Motor neuron (in vitro differentiated cells): ENCODE measurements around the gene PIP4K2C. TPM values are rescaled to one million over a fixed set of nuclear protein-coding genes. Genes with fewer than 3 reads are reported as not detected.
"Not testable (repeated sequence)": the region's sequence is repeated elsewhere in the genome, so short reads cannot be mapped to it uniquely, and the experiment has no call there.

Source experiments
- ATAC-seq, 8 experiments: fragments of 200-7000 bp; cut with Tn5 transposase; replicated peaks in 6 of 8; 2 replicates each; pipeline ENCODE4 v1.8.0; 2021; ENCODE audit warnings: mild to moderate bottlenecking in 8 of 8, moderate library complexity in 8 of 8
- H3K27ac ChIP-seq, 2 donors: fragments of 250-450 bp; sonication (Bioruptor Pico); 2 replicates each; pipeline ENCODE4 v1.9.0; 2021; ENCODE audit warnings: antibody characterized with exemption in 2 of 2, mild to moderate bottlenecking in 2 of 2, moderate library complexity in 1 of 2
- H3K4me1 ChIP-seq, 2 donors: fragments of 250-450 bp; sonication (Bioruptor Pico); replicated peaks in 1 of 2; 2 replicates each; pipeline ENCODE4 v1.6.1; 2021; ENCODE audit warnings: antibody characterized with exemption in 2 of 2, mild to moderate bottlenecking in 2 of 2, moderate library complexity in 1 of 2
- H3K4me3 ChIP-seq, 5 donors: fragments of 250-450 bp; sonication (Bioruptor Pico); 2 replicates each; pipeline ENCODE4 v1.9.0; 2021; ENCODE audit warnings: antibody characterized with exemption in 5 of 5, mild to moderate bottlenecking in 5 of 5, moderate library complexity in 4 of 5
- WGBS, 10 experiments: fragments of 450-650 bp; shearing (Covaris generic); methylation state at CpG; one replicate each; pipeline ENCODE4 v1.0.0; 2022; 5-methylcytosine and 5-hydroxymethylcytosine counted together
- in situ Hi-C, 9 experiments: fragments of 400-800 bp; cut with MboI; loops; one replicate each; pipeline ENCODE4 v1.15.0; 2021; ENCODE audit warnings: low sequenced_read_pairs in 9 of 9, low pct_unique_long_range_greater_than_20kb in 2 of 9; ENCODE audit not compliant: unreplicated experiment in 9 of 9
- total RNA-seq, 8 experiments: library from RNA; unstranded; fragments of 300-600 nt; gene quantifications; 2 replicates each; pipeline versions ENCODE4 v1.2.3 to v1.2.4, GENCODE V29; 2022

The PIP4K2C gene
- total RNA-seq, 8 experiments from 2014 or later = 12.5 to 29.4 (median 21.4) TPM

- in situ Hi-C loops = no loop called here
- no peak overlapping the region for H3K4me3 ChIP-seq
- no peak for ATAC-seq
- 0 to 93% (median 82%) methylated on average over 1 to 5 of the region's 6 CpGs; no CpG with 5 or more reads in 2 of the 10 experiments for WGBS, 10 experiments
- no peak overlapping the region for H3K27ac ChIP-seq
- H3K4me1 ChIP-seq = no peaks in the 10 kb centered on the region
Measured at GRCh38 chr12:57568838-57569237, 22.2 kb upstream of the PIP4K2C start.

GRCh38 chr12:57569858-57570257 is 21.1 kb upstream of the PIP4K2C start:
- Histone ChIP-seq H3K4me3 (no peak overlapping the region), H3K27ac (no peak overlapping the region), H3K4me1 (no peaks in the 10 kb centered on the region)
- in situ Hi-C loops = no loop called here
- no peak for ATAC-seq
- WGBS, 10 experiments = 36 to 100% (median 83%) methylated on average over 1 to 11 of the region's 18 CpGs; no CpG with 5 or more reads in 2 of the 10 experiments

DNA sequence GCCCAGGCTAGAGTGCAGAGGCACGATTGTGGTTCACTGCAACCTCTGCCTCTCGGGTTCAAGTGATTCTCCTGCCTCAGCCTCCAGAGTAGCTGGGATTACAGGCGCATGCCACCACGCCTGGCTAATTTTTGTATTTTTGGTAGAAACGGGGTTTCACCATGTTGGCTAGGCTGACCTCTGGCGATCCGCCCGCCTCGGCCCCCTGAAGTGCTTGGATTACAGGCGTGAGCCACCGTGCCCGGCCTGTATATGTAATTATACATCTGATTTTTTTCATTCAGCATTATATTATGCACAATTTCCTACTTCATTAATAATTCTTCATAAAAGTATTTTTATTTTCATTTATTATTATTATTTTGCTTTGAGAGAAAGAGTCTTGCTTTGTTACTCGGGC is 20.6 kb upstream of the PIP4K2C start:
- ATAC-seq, in situ Hi-C loops, H3K4me3 ChIP-seq, H3K27ac ChIP-seq, H3K4me1 ChIP-seq: not testable (repeated sequence)
- 14 to 93% (median 67%) methylated on average over 1 to 9 of the region's 13 CpGs; no CpG with 5 or more reads in 1 of the 10 experiments for WGBS, 10 experiments

GRCh38 chr12:57571926-57572762 is 18.8 kb upstream of the PIP4K2C start:
- 0 to 100% (median 82%) methylated on average over 1 to 8 of the region's 12 CpGs; no CpG with 5 or more reads in 3 of the 10 experiments for WGBS, 10 experiments
- H3K27ac ChIP-seq = no peak overlapping the region
- no peak overlapping the region for H3K4me3 ChIP-seq
- in situ Hi-C loops = no loop called here
- H3K4me1 ChIP-seq = no peaks in the 10 kb centered on the region
- no peak for ATAC-seq

- no peaks in the 10 kb centered on the region for H3K4me1 ChIP-seq
- no peak for ATAC-seq
- 33 to 100% (median 85%) methylated on average over 1 to 8 of the region's 10 CpGs; no CpG with 5 or more reads in 2 of the 10 experiments for WGBS, 10 experiments
- H3K27ac ChIP-seq = no peak overlapping the region
- in situ Hi-C loops = no loop called here
- no peak overlapping the region for H3K4me3 ChIP-seq
Measured at GRCh38 chr12:57574795-57575194, 16.2 kb upstream of the PIP4K2C start.

DNA sequence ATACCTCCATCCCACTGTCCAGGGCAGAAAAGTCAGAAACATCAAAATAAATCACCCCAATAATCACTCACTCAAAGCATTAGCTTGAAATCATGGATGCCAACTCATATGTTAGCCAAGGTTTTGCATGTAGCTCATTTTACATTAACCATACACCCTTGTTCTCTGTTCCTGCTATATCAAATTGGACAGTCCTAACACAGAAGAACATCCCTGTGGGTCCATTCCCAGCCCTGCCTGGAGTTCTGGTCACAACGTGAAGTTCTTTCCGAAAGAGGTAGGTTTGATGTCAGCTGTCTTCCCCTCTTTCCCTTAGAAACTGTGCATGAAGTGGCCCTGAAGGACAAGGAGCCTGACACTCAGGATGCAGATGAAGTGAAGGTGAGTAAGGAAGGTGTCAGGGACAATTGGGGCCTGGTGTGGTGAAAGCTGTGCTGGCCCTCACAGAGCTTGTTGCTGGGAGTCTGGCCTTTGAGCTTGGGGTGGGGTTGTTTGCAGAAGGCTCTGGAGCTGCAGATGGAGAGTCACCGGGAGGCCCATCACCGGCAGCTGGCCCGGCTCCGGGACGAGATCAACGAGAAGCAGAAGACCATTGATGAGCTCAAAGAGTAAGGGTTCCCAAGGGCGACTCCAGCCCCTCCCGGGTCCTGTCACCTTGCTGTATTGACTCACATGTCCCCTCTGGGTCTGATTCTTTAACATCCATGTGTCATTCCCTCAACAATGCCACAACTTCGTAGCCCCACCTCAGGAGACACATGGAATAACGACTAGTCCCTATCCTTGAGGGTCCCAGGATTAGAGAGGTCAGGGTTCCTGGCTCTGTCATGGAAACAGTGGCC is 15.0 kb upstream of the PIP4K2C start:
- no peaks in the 10 kb centered on the region for H3K4me1 ChIP-seq
- no peak overlapping the region for H3K4me3 ChIP-seq
- ATAC-seq = no peak
- H3K27ac ChIP-seq = no peak overlapping the region
- 33 to 100% (median 87%) methylated on average over 1 to 9 of the region's 12 CpGs; no CpG with 5 or more reads in 3 of the 10 experiments for WGBS, 10 experiments
- in situ Hi-C loops = no loop called here

DNA sequence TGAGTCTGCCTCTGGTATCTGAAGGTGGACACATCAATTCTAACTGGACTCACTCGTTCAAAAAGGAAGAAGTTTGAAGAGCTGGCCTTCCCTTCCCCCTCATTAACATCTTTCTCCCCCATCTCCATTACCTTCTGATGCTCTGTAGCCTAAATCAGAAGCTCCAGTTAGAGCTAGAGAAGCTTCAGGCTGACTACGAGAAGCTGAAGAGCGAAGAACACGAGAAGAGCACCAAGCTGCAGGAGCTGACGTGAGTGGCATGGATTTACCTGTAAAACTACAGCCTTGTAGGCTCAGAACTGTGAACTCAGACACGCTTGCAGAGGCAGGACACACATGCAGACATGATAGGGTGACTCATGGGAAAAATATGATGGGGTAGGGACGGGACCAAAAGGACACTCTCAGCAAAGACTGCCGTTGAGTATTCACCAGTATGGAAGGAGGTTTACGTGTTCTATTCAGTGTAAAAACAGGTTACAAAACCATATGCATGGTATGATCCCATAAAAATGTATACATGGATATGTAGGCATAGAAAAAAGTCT is 14.3 kb upstream of the PIP4K2C start:
- no peak for ATAC-seq
- no peaks in the 10 kb centered on the region for H3K4me1 ChIP-seq
- 56 to 100% (median 79%) methylated on average over 1 to 7 of the region's 9 CpGs; no CpG with 5 or more reads in 1 of the 10 experiments for WGBS, 10 experiments
- H3K27ac ChIP-seq = no peak overlapping the region
- no peak overlapping the region for H3K4me3 ChIP-seq
- in situ Hi-C loops = no loop called here

GRCh38 chr12:57577981-57578758 is 12.8 kb upstream of the PIP4K2C start:
- H3K27ac ChIP-seq = no peak overlapping the region
- in situ Hi-C loops = no loop called here
- ATAC-seq = no peak
- H3K4me1 ChIP-seq = no peaks in the 10 kb centered on the region
- H3K4me3 ChIP-seq = no peak overlapping the region
- 66 to 100% (median 80%) methylated on average over 1 to 8 of the region's 12 CpGs; no CpG with 5 or more reads in 1 of the 10 experiments for WGBS, 10 experiments

DNA sequence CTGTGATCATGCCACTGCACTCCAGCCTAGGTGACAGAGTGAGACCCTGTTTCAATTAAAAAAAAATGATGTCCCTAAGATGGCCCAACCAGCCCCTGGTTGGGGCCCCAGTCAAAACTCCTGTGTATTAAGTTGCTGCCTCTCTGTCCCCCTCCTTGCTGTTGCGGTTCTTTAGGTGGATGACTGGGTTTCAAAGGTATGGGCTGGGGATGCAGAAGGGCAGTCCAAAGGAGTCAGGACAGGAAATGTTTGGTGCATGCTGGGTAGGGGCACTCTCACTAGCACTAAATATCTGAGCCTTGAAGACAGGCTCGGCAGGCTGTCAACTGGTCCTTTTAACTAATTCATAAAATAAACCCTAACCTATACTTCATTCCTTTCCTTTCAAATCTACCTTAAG is 12.0 kb upstream of the PIP4K2C start:
- no peak for ATAC-seq
- Histone ChIP-seq H3K4me3 (no peak overlapping the region), H3K27ac (no peak overlapping the region), H3K4me1 (no peaks in the 10 kb centered on the region)
- WGBS, 10 experiments = 60 to 100% (median 92%) methylated on average over 1 to 2 of the region's 2 CpGs; no CpG with 5 or more reads in 3 of the 10 experiments
- in situ Hi-C loops = no loop called here

GRCh38 chr12:57579677-57580465 is 11.1 kb upstream of the PIP4K2C start:
- Histone ChIP-seq H3K27ac (no peak overlapping the region), H3K4me3 (no peak overlapping the region), H3K4me1 (no peaks in the 10 kb centered on the region)
- no peak for ATAC-seq
- 39 to 97% (median 80%) methylated on average over 1 to 7 of the region's 8 CpGs for WGBS, 10 experiments
- in situ Hi-C loops = no loop called here

GRCh38 chr12:57580466-57580795 is 10.6 kb upstream of the PIP4K2C start:
- Histone ChIP-seq H3K4me3 (no peak overlapping the region), H3K27ac (no peak overlapping the region), H3K4me1 (no peaks in the 10 kb centered on the region)
- in situ Hi-C loops = no loop called here
- ATAC-seq = no peak
- WGBS, 10 experiments = 81 to 100% (median 100%) methylated on average over 1 to 4 of the region's 4 CpGs; no CpG with 5 or more reads in 5 of the 10 experiments

GRCh38 chr12:57581802-57582201 is 9.2 kb upstream of the PIP4K2C start:
- in situ Hi-C loops = no loop called here
- Histone ChIP-seq H3K4me1 (no peaks in the 10 kb centered on the region), H3K27ac (no peak overlapping the region), H3K4me3 (no peak overlapping the region)
- WGBS, 10 experiments = 80 to 100% (median 88%) methylated on average over 1 of the region's 1 CpG; no CpG with 5 or more reads in 7 of the 10 experiments
- no peak for ATAC-seq
